ENCODE measurements around the gene PRKCE.

DNA sequence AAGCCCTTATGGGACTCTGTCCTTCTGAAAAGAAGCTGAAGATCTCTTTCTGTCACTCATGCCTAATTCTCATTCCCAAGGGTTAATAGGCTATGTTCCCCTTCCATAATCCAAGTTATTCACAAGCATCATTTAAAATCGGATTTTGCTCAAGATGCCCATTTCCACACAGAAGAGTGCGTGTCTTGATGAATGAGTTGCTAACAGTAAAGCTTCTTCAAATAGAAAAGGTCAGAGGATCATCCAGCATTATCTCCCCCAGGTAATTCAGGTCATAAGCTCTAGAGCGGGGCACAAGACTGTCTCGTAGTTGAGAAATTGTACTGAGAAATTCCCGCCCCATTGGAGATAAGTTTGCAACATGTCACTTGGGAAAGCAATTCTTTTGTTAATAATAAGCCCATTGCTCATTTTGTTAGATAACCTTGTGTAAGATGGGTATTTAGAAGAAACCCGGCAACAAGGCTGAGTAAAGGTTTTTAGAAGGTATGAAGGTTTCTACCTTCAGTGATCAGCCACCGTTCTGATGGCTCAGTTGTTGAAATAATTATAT lies 355.1 kb downstream of the PRKCE start:
- TF ChIP-seq, protein P1, sequence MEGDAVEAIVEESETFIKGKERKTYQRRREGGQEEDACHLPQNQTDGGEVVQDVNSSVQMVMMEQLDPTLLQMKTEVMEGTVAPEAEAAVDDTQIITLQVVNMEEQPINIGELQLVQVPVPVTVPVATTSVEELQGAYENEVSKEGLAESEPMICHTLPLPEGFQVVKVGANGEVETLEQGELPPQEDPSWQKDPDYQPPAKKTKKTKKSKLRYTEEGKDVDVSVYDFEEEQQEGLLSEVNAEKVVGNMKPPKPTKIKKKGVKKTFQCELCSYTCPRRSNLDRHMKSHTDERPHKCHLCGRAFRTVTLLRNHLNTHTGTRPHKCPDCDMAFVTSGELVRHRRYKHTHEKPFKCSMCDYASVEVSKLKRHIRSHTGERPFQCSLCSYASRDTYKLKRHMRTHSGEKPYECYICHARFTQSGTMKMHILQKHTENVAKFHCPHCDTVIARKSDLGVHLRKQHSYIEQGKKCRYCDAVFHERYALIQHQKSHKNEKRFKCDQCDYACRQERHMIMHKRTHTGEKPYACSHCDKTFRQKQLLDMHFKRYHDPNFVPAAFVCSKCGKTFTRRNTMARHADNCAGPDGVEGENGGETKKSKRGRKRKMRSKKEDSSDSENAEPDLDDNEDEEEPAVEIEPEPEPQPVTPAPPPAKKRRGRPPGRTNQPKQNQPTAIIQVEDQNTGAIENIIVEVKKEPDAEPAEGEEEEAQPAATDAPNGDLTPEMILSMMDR (conservative IDR thresholded peaks at IDR 0.05; ENCODE audit: low read depth, low read length), result no peak
- TF ChIP-seq EZH2 (IDR thresholded peaks at IDR 0.05; ENCODE audit: borderline replicate concordance, low read depth, low read length, poor library complexity, severe bottlenecking), result no peak
